Measurements from ENCODE around the gene C11orf68. TPM values are rescaled to one million over a fixed set of nuclear protein-coding genes. Genes with fewer than 3 reads are reported as not detected.

C11orf68 gene
- total and polyA plus RNA-seq, 2 of the 8 experiments (the other 6 are each of a cell fraction or from before 2014, with no cell fraction given) = 24.0 to 51.2 TPM

GRCh38 chr11:65921876-65922275 is 3.0 kb upstream of the C11orf68 start (continued):
- TF ChIP-seq, protein P1, sequence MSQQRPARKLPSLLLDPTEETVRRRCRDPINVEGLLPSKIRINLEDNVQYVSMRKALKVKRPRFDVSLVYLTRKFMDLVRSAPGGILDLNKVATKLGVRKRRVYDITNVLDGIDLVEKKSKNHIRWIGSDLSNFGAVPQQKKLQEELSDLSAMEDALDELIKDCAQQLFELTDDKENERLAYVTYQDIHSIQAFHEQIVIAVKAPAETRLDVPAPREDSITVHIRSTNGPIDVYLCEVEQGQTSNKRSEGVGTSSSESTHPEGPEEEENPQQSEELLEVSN (IDR thresholded peaks at IDR 0.05) = no peak
